GM21723 (cell line): Measurements from ENCODE around the gene PADI6.

Experiments used
- ATAC-seq: cut with Tn5 transposase; IDR thresholded peaks from one replicate; pipeline ENCODE4 v1.9.1; 2021; ENCODE audit warnings: mild to moderate bottlenecking, moderate library complexity; ENCODE audit not compliant: unreplicated experiment

The PADI6 gene

DNA sequence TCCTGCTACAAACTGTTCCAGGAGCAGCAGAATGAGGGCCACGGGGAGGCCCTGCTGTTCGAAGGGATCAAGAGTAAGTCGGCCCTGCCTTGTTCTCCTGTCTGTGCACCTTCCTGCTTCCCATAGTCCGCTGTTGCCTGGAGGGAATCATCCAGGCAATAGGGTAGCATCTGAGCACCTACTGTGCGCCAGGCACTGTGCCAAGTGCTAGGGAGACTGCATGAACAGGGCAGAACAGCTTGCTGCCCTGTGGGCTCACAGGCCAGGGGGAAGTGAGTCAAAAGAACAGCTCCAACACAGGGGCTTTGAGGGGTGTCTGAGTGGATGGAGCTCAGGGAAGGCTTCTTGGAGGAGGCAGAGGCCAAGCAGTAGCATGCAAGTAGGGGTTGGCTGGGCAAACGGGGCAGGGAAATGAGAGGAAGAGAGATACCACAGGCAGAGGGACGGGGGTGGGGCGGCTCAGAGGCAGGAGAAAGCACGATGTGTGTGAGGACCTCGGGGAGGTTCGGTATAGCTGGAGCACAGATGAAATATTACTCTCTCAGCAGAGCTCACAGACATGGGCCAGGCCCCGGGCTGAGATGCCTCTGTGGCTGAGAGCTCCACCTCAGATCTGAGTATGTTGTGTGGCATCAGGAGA is 15.5 kb upstream of the PADI6 start:
- no peak for ATAC-seq

DNA sequence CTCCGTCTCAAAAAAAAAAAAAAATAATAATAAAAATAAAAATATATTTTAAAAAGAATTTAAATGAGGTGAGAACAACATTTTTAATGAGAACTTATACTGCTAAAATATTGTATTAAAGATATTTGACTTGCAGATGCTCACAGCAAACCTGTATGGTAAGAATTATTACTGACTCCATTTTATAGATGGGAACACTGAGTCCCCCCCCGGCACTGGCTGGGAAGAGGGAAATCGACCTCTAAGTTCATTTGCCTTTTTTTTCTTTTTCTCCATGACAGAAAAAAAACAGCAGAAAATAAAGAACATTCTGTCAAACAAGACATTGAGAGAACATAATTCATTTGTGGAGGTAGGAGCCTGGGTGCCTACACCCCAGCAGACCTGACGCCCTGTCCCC is 13.4 kb upstream of the PADI6 start:
- no peak for ATAC-seq

DNA sequence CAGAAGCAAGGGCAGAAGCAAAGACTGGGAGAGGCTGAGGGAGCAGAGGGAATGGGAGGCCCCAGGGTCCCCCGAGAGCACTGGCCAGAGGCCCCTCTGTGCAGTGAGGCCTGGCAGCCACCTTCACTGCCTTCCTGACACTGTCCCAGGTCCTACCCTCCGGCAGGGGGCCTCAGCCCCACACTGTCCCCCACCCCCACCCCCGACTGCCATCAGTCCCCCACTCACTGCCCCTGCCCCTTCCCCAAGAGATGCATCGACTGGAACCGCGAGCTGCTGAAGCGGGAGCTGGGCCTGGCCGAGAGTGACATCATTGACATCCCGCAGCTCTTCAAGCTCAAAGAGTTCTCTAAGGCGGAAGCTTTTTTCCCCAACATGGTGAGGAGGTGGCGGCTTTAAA is 13.0 kb upstream of the PADI6 start:
- no peak for ATAC-seq

DNA sequence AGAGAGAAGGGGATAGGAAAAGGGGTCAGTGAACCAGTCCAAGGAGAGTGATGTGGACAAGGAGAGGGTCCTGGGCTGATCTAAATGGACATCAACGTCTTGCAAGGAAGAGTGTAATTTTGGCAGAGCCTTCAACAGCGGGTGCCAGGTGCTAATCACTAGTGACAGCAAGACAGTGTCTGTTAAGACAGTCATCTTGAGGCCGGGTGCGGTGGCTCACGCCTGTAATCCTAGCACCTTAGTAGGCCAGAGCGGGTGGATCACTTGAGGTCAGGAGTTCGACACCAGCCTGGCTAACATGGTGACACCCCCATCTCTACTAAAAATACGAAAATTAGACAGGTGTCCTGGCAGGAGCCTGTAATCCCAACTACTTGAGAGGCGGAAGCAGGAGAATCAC is 12.2 kb upstream of the PADI6 start:
- no peak for ATAC-seq

DNA sequence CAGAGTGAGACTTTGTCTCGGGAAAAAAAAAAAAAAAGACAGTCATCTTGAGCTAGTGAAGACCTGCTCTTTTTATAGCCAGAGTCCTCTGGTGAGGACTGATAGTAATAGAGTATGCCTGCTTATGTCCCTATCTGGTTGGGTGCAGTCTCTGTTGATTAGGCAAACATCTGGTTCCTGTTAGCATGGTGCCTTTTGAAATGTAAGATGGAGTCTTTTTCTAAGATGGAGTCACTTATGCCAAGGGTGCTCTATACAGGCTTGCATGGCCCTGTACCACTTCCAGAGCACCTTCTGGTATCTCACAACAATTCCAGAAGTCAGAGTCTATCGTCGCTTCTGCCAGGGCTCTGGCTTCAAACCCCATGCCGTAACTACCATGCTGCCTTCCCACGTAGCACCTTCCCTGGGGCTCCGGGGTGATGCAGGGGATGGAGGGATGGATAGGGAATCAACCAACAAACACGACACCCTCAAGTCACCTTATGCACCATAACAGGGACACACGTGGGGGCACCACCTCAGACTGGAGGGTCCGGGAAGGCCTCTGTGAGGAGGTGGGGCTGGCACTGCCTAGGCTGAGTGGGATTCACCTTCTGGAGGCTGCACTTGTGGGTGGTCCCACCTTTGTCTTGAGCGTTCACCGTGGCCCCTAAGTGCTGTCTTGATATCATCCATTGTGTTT is 11.6 kb upstream of the PADI6 start:
- ATAC-seq, result no peak

DNA sequence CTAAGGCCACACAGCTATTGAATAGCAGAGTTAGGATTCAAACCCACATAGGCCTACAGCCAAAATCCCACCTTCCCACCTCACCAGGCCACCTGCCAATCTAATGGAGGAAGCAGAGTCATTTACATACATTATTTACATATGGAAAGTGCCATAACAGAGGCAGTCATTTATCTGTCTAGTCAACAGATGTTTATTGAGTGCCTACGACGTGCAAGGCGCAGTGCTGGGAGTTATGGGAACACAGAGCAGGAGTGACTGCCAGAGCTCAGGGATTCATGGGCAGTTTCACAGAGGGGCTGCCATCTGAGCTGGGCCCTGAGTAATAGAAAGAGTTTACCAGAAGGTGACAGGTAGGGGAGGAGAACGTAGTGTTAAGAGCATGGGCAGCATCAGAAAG is 10.3 kb upstream of the PADI6 start:
- no peak for ATAC-seq

DNA sequence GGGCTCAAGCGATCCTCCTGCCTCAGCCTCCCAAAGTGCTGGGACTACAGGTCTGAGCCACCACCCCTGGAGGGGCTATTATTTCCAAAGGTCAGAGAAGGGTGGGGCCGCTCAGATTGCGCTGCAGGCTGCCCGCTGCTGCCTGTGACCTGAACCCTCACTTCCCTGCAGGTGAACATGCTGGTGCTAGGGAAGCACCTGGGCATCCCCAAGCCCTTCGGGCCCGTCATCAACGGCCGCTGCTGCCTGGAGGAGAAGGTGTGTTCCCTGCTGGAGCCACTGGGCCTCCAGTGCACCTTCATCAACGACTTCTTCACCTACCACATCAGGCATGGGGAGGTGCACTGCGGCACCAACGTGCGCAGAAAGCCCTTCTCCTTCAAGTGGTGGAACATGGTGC is 8.6 kb upstream of the PADI6 start:
- no peak for ATAC-seq

DNA sequence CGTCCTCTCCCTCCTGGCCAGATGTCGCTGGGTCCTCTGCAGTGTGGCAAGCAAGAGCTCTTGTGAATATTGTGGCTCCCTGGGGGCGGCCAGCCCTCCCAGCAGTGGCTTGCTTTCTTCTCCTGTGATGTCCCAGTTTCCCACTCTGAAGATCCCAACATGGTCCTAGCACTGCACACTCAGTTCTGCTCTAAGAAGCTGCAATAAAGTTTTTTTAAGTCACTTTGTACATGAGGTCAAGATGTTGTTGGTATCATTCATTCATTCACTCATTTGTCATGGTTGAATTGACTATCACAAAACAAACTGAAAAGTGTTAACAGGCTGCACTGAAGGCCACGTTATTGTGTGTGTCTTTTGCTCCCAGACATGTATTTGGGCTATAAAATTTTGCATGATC is 8.2 kb upstream of the PADI6 start:
- ATAC-seq, result no peak

DNA sequence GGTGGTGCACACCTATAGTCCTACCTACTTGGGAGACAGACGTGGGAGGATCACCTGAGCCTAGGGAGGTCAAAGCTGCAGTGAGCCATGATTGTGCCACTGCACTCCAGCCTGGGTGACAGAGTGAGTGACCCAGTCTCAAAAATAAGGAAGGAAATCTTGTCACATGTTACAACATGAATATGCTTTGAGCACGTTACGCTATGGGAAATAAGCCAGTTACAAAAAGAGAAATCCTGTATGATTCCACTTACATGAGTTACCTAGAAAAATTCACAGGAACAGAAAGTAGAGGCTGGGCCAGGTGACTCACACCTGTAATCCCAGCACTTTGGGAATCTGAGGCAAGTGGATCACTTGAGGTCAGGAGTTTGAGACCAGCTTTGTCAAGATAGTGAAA is 6.7 kb upstream of the PADI6 start:
- no peak for ATAC-seq

DNA sequence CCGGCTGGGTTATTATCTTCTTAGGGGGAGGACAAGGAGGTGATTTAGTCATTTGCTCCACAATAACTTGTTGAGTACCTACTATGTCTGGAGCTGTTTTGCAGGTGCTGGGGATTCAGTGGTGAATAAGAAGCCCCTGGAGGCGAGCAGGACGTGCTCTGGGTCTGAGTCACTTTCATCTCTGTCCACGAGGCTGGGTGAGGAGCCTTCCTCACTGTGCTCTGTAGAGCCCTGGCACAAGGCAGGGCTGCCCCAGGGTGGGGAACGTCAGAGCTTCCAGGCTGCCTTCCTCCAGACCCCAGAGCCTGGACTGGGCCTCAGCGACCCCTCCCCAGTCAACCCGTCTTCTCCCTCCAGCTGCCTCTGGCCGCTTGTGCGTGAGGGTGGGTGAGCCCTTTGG is 2.5 kb upstream of the PADI6 start:
- no peak for ATAC-seq

DNA sequence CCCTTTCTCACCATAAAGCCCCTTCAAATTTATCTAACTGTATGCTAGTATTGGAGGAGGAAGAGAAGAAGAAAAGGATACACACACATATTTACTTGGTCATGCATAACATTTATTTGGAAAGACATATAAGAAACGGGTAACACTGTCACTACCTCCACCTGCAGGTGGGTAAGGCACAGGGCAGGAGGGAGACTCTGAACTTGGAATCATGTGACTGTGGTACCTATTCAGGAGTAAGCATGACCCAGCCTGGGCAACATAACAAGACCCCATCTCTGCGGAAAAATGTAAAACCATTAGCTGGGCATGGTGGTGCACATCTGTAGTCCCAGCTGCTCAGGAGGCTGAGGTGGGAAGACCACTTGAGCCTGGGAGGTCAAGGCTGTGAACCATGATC is 1.4 kb upstream of the PADI6 start:
- no peak for ATAC-seq

DNA sequence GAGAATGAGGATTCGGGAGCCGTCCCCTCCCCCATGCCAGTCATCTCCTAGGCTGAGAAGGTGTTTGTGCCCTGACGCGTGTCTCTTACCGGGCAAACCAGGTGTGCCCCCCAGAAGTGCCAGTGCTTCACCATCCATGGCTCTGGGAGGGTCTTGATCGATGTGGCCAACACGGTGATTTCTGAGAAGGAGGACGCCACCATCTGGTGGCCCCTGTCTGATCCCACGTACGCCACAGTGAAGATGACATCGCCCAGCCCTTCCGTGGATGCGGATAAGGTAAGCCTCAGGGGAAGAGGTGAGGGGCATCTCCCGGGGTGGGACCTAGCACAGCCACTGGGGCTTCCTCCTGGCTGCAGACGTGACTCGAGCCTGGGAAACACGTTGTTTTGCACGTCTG is 959 bp downstream of the PADI6 start:
- no peak for ATAC-seq

DNA sequence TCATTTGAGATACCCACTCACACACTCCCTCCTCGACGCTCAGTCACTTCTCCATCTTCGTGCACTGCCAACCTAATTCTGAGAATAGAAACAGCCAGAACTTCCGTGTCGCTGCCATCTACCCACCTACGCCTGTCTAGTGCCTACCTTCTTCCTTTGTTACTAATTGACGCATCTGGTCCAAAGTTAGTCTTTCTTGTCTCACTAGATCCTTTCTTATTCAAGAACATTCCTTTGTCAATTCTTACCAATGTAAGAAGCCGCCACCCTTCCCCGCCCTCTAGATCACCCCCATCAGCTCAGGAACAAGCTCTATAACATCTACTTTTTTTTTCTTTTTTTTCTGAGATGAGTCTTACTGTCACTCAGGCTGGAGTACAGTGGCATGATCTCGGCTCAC is 3.7 kb downstream of the PADI6 start:
- no peak for ATAC-seq

DNA sequence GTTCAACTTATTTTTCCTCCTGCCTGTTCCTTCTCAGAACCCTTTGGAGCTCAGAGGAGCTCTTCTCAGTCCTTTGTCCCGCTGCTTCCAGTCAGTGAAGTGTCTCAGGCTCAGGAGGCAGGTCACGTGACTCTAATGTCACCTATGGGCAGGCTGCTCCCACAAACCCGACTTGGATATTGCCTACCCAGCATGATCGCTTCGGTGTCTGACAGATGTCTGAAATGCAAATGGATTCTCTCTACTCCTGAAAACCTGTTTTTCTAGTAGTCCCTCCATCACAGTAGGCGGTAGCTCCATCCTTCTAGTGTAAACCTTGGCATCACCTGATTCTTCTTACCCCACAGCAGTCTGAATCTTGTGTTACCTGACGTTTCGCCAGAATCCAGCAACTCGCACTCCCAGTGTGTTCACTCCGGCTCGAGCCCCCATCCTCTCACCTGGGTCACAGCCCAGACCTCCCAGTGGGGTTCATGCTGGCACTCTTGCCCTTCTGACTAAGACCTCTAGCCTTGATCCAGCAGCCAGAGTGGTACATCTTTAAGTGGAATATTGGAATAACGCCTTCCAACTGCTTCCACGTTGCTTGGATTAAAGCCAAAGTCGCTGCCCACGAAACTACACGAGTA is 5.4 kb downstream of the PADI6 start:
- no peak for ATAC-seq

DNA sequence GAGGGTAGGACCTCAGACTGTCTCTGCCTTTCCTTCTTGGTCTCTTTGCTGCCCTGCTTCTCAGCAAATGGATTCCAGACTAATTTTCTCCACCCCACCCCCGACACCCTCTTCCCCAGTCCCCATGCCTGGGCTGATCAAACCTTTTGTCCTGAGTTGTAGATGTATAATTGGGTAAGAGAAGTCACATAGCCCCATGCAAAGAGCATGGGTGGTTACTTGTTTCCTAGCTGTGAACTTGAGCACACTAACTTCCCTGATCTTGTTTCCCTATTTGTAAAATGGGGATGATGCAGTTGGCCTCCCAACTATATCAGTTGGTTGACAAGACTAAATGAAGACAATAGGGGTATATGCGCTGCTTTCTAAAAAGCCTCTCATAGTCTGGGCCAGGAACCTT is 9.2 kb downstream of the PADI6 start:
- ATAC-seq, result no peak

DNA sequence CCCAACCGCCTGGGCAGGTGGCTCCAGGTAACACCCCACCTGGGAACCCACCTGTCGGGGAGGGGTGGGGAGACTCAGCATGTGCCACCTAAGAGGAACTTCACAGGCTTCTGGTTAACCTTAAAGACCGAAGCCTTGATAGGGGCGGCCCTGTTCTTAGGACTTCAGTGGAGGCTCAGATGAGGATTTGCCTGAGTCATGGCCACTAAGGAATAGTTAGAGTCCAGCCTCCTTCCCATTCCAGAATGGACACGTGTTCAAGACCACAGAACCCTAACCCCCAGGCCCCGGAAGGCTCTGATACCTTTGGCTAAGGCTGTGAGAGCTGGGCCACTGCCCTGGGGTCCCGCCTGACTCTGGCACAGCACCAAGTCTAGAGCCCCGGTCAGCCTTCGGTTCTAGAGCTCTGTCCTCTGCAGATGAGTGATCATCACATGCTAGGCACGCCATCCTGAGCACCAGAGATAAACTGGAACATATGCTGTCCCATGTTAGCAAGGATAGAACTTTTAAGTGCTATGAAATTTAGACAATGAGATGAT is 20.3 kb downstream of the PADI6 start:
- no peak for ATAC-seq

DNA sequence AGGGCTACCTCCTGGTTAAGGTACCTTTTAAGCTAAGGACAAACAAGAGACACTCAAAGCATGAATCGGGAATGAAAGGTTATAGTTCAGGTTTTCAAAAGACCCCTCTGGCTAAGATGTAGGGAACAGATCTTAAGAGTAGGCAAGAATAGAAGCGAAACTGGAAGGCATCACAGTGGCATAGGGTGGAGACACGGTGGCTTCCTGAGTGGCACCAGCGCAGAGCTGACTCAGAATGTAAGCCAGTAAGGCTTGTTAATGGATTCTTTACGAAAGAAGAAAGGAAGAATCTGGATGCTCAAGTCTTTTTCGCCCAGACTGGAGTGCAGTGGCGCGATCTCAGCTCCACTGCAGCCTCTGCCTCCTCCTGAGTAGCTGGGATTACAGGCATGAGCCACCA is 21.2 kb downstream of the PADI6 start:
- no peak for ATAC-seq

DNA sequence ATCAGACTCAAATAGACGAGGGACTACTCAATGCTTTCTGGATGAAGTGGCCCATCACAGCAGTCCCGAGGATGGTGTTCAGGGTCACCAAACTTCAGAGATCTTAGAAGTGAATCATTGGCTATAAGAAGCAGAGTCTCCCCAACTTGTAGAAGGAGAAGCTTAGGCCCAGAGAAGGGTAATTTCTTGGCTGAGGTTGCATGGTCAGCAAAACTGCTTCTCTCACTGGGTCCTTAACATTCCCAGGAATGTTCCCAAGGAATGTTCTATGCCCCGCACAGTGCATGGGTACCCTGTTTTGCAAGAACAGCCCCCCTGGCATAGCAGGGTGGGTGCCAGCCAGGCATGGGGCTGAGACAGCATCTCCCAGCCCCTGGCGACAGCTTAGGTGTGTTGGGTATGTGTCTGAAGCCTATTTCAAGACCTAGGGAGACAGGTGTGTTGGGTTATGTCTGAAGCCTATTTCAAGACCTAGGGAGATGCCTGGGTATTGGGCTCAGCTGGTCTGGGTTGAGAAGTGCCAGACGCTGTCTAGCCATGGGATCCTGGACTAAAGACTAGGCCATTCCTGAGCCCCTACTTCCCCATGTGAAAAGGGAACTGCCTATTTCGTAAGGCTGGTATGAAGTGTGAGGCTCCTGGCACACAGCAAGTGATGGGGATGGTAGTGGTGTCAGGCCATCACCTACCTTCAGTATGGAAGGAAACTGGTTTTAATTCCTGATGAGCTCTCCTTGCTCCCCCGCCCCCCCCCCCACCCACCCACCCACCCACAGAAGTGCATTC is 26.1 kb downstream of the PADI6 start:
- no peak for ATAC-seq

DNA sequence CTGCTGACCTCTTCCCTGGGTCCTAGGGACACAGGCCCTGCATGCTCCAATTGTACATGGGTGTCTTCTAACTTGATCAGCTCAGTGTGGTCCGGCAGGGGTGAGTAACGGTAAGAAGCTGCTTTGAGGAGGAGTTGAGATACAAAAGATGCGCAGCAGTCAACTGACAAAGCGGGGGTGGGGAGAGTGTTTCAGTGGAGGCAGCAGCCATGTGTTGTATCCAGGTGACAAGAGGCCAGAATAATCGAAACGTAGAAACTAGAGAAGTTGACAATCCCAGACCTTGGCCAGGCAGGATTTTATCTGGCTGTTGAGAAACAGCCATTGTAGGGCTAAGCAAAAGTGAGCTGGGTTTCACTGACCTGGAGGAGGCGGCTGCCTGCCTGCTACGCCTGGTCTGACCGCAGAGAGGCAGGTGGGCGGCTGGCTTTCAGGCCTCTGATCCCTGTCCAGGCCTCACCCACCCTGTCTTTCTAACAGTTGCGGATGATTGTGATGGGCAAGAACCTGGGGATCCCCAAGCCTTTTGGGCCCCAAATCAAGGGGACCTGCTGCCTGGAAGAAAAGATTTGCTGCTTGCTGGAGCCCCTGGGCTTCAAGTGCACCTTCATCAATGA is 28.8 kb downstream of the PADI6 start:
- no peak for ATAC-seq

DNA sequence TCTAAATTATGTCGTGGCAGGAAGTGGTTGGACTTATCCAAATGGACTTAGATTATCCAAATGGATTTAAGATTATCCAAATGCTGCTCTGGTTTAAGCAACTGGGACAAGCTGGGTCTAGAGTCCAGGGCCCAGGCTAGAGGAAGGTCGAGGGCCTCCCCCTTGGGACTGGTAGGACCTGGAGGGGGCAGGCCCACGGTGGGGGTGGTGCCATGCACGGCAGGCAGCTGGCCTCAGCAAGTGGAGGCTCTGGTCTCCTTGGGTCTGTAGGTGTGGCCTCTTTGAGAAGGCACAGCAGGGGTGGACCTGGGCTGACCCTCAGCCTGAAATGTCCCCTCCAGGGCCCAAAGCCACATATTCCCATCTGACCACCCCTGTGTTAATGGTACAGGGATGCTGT is 29.8 kb downstream of the PADI6 start:
- ATAC-seq, result no peak

DNA sequence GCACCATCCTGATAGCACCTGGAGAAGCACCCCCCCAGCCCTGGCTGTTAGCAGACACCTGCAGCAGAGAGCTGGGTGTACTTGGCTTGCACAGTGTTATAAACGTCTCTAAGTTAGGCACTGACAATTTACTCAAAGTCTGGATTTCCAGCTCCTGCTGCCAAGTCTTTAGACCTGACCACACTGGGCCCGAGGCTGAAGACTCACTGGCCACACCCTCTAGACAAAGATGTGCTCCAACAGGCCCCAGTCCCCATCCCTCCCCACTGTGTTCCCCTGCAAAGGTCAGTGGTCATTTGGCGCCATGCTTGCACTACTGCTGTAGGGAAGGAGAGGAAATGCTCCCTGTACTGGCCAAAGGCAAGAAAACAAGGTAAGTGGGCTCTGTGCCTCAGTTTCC is 31.1 kb downstream of the PADI6 start:
- no peak for ATAC-seq
